ENCODE data around the gene LDLR. TPM values are rescaled to one million over a fixed set of nuclear protein-coding genes. Genes with fewer than 3 reads are reported as not detected.
"Not testable (repeated sequence)": the region's sequence is repeated elsewhere in the genome, so short reads cannot be mapped to it uniquely, and the experiment has no call there.

LDLR gene
- total RNA-seq, 2 experiments from 2014 or later, result 67.3 to 68.8 TPM

DNA sequence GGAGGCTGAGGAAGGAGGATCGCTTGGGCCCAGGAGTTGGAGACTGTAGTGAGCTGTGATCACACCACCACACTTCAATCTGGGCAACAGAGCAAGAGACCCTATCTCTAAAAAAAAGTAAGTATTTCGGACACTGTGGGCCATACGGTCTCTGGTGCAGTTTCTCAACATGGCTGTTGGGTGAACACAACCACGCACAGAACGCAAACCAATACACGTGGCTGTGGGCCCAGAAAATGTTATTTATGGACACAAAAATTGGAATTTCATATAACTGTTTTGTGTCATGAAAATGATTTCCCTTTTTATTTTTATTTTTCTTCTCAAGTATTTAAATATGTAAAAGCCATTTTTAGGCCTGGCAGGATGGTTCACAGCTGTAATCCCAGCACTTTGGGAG is 19.5 kb downstream of the LDLR start:
- Mint-ChIP-seq H3K4me1 (no peaks in the 10 kb centered on the region), H3K9me3 (no peaks in the 10 kb centered on the region), H3K27me3 (no peaks in the 10 kb centered on the region), H3K4me3 (no peak overlapping the region), H3K27ac (no peak overlapping the region), H3K36me3 (peaks cover 39% of the 10 kb centered on the region)
- DNase-seq, result no peak

GRCh38 chr19:11111117-11111770 is 22.0 kb downstream of the LDLR start:
- no peak for DNase-seq
- H3K27ac Mint-ChIP-seq, result no peak overlapping the region
- no peak overlapping the region for H3K4me3 Mint-ChIP-seq
- no peaks in the 10 kb centered on the region for H3K4me1 Mint-ChIP-seq
- no peaks in the 10 kb centered on the region for H3K9me3 Mint-ChIP-seq
- peaks cover 28% of the 10 kb centered on the region for H3K36me3 Mint-ChIP-seq
- H3K27me3 Mint-ChIP-seq, result no peaks in the 10 kb centered on the region

DNA sequence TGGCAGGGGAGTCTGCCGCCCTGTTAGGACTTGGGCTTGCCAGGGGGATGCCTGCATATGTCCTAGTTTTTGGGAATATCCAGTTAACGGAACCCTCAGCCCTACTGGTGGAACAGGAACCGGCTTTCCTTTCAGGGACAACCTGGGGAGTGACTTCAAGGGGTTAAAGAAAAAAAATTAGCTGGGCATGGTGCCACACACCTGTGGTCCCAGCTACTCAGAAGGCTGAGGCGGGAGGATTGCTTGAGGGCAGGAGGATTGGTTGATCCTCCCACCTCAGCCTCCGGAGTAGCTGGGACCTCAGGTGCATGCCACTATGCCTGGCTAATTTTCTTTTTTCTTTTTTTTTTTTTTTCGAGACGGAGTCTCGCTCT is 22.5 kb downstream of the LDLR start:
- Mint-ChIP-seq H3K27ac (no peak overlapping the region), H3K36me3 (peaks cover 28% of the 10 kb centered on the region), H3K4me1 (no peaks in the 10 kb centered on the region), H3K4me3 (no peak overlapping the region), H3K9me3 (no peaks in the 10 kb centered on the region), H3K27me3 (no peaks in the 10 kb centered on the region)
- DNase-seq, result no peak

DNA sequence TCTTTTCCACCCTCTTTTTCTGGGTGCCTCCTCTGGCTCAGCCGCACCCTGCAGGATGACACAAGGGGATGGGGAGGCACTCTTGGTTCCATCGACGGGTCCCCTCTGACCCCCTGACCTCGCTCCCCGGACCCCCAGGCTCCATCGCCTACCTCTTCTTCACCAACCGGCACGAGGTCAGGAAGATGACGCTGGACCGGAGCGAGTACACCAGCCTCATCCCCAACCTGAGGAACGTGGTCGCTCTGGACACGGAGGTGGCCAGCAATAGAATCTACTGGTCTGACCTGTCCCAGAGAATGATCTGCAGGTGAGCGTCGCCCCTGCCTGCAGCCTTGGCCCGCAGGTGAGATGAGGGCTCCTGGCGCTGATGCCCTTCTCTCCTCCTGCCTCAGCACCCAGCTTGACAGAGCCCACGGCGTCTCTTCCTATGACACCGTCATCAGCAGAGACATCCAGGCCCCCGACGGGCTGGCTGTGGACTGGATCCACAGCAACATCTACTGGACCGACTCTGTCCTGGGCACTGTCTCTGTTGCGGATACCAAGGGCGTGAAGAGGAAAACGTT is 24.0 kb downstream of the LDLR start:
- peaks cover 35% of the 10 kb centered on the region for H3K36me3 Mint-ChIP-seq

GRCh38 chr19:11115042-11115441 is 25.8 kb downstream of the LDLR start:
- H3K9me3 Mint-ChIP-seq, result no peaks in the 10 kb centered on the region
- no peak overlapping the region for H3K4me3 Mint-ChIP-seq
- DNase-seq, result no peak
- H3K36me3 Mint-ChIP-seq, result peaks cover 36% of the 10 kb centered on the region
- H3K27me3 Mint-ChIP-seq, result no peaks in the 10 kb centered on the region
- H3K4me1 Mint-ChIP-seq, result no peaks in the 10 kb centered on the region
- H3K27ac Mint-ChIP-seq, result no peak overlapping the region

More for the DNA sequence above, 24.0 kb downstream of the LDLR start:
- peak overlapping the region; percentile 5 for H3K4me3 Mint-ChIP-seq
- no peak overlapping the region for H3K27ac Mint-ChIP-seq
- no peaks in the 10 kb centered on the region for H3K27me3 Mint-ChIP-seq
- no peaks in the 10 kb centered on the region for H3K9me3 Mint-ChIP-seq
- no peak for DNase-seq
- H3K4me1 Mint-ChIP-seq, result no peaks in the 10 kb centered on the region

- no peak overlapping the region for H3K4me3 Mint-ChIP-seq
- H3K36me3 Mint-ChIP-seq, result peaks cover 38% of the 10 kb centered on the region
- no peaks in the 10 kb centered on the region for H3K9me3 Mint-ChIP-seq
Observed at GRCh38 chr19:11115895-11116446, 26.7 kb downstream of the LDLR start.

DNA sequence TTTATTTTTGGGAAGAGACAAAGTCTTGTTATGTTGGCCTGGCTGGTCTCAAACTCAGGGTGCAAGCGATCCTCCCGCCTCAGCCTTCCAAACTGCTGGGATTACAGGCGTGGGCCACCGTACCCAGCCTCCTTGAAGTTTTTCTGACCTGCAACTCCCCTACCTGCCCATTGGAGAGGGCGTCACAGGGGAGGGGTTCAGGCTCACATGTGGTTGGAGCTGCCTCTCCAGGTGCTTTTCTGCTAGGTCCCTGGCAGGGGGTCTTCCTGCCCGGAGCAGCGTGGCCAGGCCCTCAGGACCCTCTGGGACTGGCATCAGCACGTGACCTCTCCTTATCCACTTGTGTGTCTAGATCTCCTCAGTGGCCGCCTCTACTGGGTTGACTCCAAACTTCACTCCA is 27.2 kb downstream of the LDLR start:
- Mint-ChIP-seq H3K9me3 (no peaks in the 10 kb centered on the region), H3K36me3 (peaks cover 40% of the 10 kb centered on the region), H3K27me3 (no peaks in the 10 kb centered on the region), H3K27ac (no peak overlapping the region), H3K4me1 (no peaks in the 10 kb centered on the region), H3K4me3 (no peak overlapping the region)
- no peak for DNase-seq

More at GRCh38 chr19:11115895-11116446, 26.7 kb downstream of the LDLR start:
- no peak for DNase-seq
- Mint-ChIP-seq H3K27ac (no peak overlapping the region), H3K27me3 (no peaks in the 10 kb centered on the region), H3K4me1 (no peaks in the 10 kb centered on the region)

DNA sequence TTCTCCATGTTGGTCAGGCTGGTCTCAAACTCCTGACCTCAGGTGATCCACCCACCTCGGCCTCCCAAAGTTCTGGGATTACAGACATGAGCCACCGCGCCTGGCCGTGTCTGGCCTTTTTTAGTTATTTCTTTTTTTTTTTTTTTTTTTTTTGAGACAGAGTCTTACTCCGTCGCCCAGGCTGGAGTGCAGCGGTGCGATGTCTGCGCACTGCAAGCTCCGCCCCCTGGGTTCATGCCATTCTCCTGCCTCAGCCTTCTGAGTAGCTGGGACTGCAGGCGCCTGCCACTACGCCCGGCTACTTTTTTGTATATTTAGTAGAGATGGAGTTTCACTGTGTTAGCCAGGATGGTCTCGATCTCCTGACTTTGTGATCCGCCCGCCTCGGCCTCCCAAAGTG is 32.7 kb downstream of the LDLR start:
- H3K36me3 Mint-ChIP-seq, result peaks cover 35% of the 10 kb centered on the region
- H3K4me3 Mint-ChIP-seq, DNase-seq, H3K27me3 Mint-ChIP-seq, H3K4me1 Mint-ChIP-seq, H3K9me3 Mint-ChIP-seq, H3K27ac Mint-ChIP-seq: not testable (repeated sequence)

GRCh38 chr19:11123114-11123513 is 33.9 kb downstream of the LDLR start:
- H3K9me3 Mint-ChIP-seq, result no peaks in the 10 kb centered on the region
- H3K4me3 Mint-ChIP-seq, result no peak overlapping the region
- peaks cover 35% of the 10 kb centered on the region for H3K36me3 Mint-ChIP-seq
- H3K27me3 Mint-ChIP-seq, result no peaks in the 10 kb centered on the region
- no peaks in the 10 kb centered on the region for H3K4me1 Mint-ChIP-seq
- H3K27ac Mint-ChIP-seq, result no peak overlapping the region
- DNase-seq, result no peak

GRCh38 chr19:11124157-11124556 is 34.9 kb downstream of the LDLR start:
- H3K27me3 Mint-ChIP-seq, H3K9me3 Mint-ChIP-seq, H3K27ac Mint-ChIP-seq, H3K4me3 Mint-ChIP-seq, H3K4me1 Mint-ChIP-seq, DNase-seq: not testable (repeated sequence)
- peaks cover 29% of the 10 kb centered on the region for H3K36me3 Mint-ChIP-seq

DNA sequence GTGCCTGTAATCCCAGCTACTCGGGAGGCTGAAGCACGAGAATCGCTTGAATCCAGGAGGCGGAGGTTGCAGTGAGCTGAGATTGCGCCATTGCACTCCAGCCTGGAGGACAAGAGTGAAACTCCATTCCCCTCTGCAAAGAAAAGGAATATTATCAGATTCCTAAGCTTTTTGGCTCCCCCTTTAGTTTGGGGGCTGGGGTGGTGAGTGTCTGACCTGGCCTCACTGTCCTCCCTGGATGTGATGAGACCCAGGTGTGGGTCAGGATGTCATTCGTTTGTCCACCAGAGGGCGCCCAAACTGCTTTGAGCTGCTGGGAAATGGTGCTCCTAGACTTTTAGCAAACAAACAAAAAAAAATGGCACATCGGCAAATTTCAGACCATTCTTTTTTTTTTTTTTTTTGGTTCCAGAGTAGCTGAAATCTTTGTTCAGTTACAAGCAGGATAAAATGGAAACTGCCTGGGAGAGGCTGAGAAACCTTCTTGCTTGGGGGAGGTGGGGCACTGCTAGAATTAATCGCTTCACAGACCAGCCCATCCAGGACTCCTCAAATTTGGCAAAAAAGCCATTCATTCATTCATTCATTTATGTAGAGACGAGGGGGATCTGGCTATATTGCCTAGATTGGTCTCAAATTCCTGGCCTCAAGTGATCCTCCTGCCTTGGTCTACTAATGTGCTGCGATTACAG is 36.9 kb downstream of the LDLR start:
- Mint-ChIP-seq H3K36me3 (peaks cover 31% of the 10 kb centered on the region), H3K27ac (no peak overlapping the region), H3K27me3 (no peaks in the 10 kb centered on the region), H3K9me3 (no peaks in the 10 kb centered on the region), H3K4me1 (no peaks in the 10 kb centered on the region), H3K4me3 (no peak overlapping the region)
- DNase-seq, result peak; percentile 67

DNA sequence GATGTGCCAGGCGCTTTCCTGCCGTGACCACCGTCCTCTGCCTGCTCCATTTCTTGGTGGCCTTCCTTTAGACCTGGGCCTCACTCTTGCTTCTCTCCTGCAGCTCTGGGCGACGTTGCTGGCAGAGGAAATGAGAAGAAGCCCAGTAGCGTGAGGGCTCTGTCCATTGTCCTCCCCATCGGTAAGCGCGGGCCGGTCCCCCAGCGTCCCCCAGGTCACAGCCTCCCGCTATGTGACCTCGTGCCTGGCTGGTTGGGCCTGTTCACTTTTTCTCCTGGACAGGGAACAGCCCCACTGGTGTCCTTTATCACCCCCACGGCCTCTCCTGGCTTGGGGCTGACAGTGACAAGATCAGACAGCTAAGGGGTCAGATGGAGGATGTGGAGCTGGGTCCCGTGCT is 38.6 kb downstream of the LDLR start:
- Mint-ChIP-seq H3K9me3 (no peaks in the 10 kb centered on the region), H3K36me3 (peaks cover 41% of the 10 kb centered on the region), H3K27me3 (no peaks in the 10 kb centered on the region)

DNA sequence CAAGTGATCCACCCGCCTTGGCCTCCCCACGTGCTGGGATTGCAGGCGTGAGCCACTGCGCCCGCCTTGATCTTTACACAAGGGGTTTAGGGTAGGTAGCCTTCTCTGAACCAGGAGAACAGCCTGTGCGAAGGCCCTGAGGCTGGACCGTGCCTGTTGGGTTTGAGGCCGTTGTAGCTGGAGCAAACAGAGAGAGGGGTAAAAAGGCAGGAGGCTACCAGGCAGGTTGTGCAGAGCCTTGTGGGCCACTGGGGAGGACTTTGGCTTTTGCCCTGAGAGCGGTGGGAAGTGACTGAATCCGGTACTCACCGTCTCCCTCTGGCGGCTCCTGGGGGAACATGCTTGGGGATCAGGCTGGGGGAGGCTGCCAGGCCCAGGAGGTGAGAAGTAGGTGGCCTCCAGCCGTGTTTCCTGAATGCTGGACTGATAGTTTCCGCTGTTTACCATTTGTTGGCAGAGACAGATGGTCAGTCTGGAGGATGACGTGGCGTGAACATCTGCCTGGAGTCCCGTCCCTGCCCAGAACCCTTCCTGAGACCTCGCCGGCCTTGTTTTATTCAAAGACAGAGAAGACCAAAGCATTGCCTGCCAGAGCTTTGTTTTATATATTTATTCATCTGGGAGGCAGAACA is 41.7 kb downstream of the LDLR start:
- no peaks in the 10 kb centered on the region for H3K27me3 Mint-ChIP-seq
- peak; percentile 66 for DNase-seq
- H3K9me3 Mint-ChIP-seq, result no peaks in the 10 kb centered on the region
- no peak overlapping the region for H3K4me3 Mint-ChIP-seq
- peak overlapping the region; percentile 29 for H3K27ac Mint-ChIP-seq
- H3K4me1 Mint-ChIP-seq, result no peaks in the 10 kb centered on the region
- H3K36me3 Mint-ChIP-seq, result peaks cover 41% of the 10 kb centered on the region

More for the DNA sequence above, 38.6 kb downstream of the LDLR start:
- no peak for DNase-seq
- Mint-ChIP-seq H3K4me1 (no peaks in the 10 kb centered on the region), H3K27ac (no peak overlapping the region), H3K4me3 (no peak overlapping the region)

DNA sequence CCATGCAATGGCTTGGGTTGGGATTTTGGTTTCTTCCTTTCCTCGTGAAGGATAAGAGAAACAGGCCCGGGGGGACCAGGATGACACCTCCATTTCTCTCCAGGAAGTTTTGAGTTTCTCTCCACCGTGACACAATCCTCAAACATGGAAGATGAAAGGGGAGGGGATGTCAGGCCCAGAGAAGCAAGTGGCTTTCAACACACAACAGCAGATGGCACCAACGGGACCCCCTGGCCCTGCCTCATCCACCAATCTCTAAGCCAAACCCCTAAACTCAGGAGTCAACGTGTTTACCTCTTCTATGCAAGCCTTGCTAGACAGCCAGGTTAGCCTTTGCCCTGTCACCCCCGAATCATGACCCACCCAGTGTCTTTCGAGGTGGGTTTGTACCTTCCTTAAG is 42.2 kb downstream of the LDLR start:
- Mint-ChIP-seq H3K4me3 (no peak overlapping the region), H3K27me3 (no peaks in the 10 kb centered on the region), H3K9me3 (no peaks in the 10 kb centered on the region), H3K36me3 (peaks cover 36% of the 10 kb centered on the region), H3K4me1 (no peaks in the 10 kb centered on the region), H3K27ac (no peak overlapping the region)
- DNase-seq, result no peak

DNA sequence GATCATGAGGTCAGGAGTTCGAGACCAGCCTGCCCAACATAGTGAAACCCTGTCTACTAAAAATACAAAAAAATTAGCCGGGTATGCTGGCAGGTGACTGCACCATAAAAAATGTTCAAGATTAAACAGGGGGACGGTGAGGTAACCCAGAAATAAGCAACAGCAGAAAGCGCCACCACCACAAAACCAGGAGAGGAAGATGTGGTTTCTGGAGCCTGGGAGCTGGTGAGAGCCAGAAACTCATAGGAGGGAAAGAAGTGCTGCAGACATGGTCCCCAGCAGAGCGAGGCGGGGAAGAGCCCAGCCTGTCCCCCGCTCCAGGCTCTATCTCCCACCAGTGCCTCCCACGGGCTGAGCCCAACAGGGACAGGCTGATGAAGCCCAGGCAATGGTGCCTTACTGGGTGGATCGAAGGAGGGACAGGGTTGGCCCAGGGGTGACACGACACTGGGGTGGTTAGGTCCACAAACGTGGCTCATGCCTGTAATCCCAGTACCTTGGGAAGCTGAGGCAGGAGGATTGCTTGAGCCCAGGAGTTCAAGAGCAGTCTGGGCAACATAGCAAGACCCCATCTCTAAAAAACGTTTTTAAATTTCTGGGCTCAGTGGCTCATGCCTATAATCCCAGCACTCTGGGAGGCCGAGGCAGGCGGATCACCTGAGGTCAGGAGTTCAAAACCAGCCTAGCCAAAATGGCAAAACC is 47.3 kb downstream of the LDLR start:
- no peaks in the 10 kb centered on the region for H3K9me3 Mint-ChIP-seq
- H3K36me3 Mint-ChIP-seq, result peaks cover 9% of the 10 kb centered on the region
- peaks cover 8% of the 10 kb centered on the region for H3K4me1 Mint-ChIP-seq
- peak overlapping the region; percentile 10 for H3K4me3 Mint-ChIP-seq
- DNase-seq, result no peak
- peaks cover 6% of the 10 kb centered on the region for H3K27me3 Mint-ChIP-seq
- no peak overlapping the region for H3K27ac Mint-ChIP-seq

All from activated naive CD8-positive, alpha-beta T cell treated with anti-CD3 and anti-CD28 coated beads for 36 hours (primary cell).